SK-N-SH (cell line): ENCODE results near the gene TTC28. TPM values are rescaled to one million over a fixed set of nuclear protein-coding genes. Genes with fewer than 3 reads are reported as not detected.

Experiments used
- CTCF ChIA-PET: fragments of 300-600, 350-600 bp; formaldehyde crosslinking; extraction: SDS; loops from one replicate; lab custom pipeline; 2021; lab: Yijun Ruan, JAX
- POLR2A ChIA-PET: fragments of 350-600 bp; sonication (Branson Sonifier 250); formaldehyde crosslinking; extraction: SDS; loops from one replicate; lab custom pipeline; 2020; ENCODE audit warnings: antibody characterized with exemption, inconsistent platforms; lab: Yijun Ruan, JAX
- DNase-seq: peaks from one replicate; pipeline ENCODE4 v3.0.0; 2012
- H2AFZ ChIP-seq: fragments of 200-600 bp; sonication (generic); 2 replicates; pipeline ENCODE4 v1.8.1; 2016; ENCODE audit warnings: antibody characterized with exemption, mild to moderate bottlenecking, low read depth
- H3F3A ChIP-seq: fragments of 200-600 bp; sonication (generic); replicated peaks from 2 replicates; pipeline ENCODE3; 2016; ENCODE audit warnings: antibody characterized with exemption, mild to moderate bottlenecking; ENCODE audit not compliant: insufficient read depth
- H3K27ac ChIP-seq, 2 experiments: fragments of 200-500 bp in 1 of 2; fragments of 200-600 bp in 1 of 2; sonication (Bioruptor generic) in 1 of 2; sonication (generic), shearing (Covaris generic) in 1 of 2; 2 replicates each; pipeline versions ENCODE4 v1.5.1 to v1.6.1; 2014 to 2016; ENCODE audit warnings: low read depth in 2 of 2, inconsistent platforms in 1 of 2, low read length in 1 of 2, mild to moderate bottlenecking in 1 of 2, mixed read lengths in 1 of 2
- H3K27me3 ChIP-seq: fragments of 200-600 bp; sonication (generic), shearing (Covaris generic); 2 replicates; pipeline ENCODE4 v1.6.1; 2016; ENCODE audit warnings: mixed run types; ENCODE audit not compliant: insufficient read depth
- H3K36me3 ChIP-seq, 2 experiments: fragments of 200-500 bp in 1 of 2; fragments of 200-600 bp in 1 of 2; sonication (Bioruptor generic) in 1 of 2; sonication (generic) in 1 of 2; replicated peaks in 1 of 2; 2 replicates each; pipeline versions ENCODE3 to v1.5.1; 2014 to 2016; ENCODE audit warnings: low read length in 1 of 2, mild to moderate bottlenecking in 1 of 2; ENCODE audit not compliant: insufficient read depth in 2 of 2, control insufficient read depth in 1 of 2
- H3K4me1 ChIP-seq, 2 experiments: fragments of 200-500 bp in 1 of 2; fragments of 200-600 bp in 1 of 2; sonication (Bioruptor generic) in 1 of 2; sonication (generic), shearing (Covaris generic) in 1 of 2; 2 replicates each; pipeline versions ENCODE4 v1.5.1 to v1.6.1; 2014 to 2016; ENCODE audit warnings: low read depth in 1 of 2, low read length in 1 of 2, mixed run types in 1 of 2; ENCODE audit not compliant: insufficient read depth in 2 of 2, control insufficient read depth in 1 of 2
- H3K4me2 ChIP-seq: fragments of 200-600 bp; sonication (generic), shearing (Covaris generic); 2 replicates; pipeline ENCODE4 v1.6.1; 2017; ENCODE audit warnings: mixed run types
- H3K4me3 ChIP-seq, 2 experiments: fragments of 200-500 bp in 1 of 2; fragments of 200-600 bp in 1 of 2; sonication (Bioruptor generic) in 1 of 2; sonication (generic), shearing (Covaris generic) in 1 of 2; 2 replicates each; pipeline versions ENCODE4 v1.5.1 to v1.8.1; 2014 to 2016; ENCODE audit warnings: low read depth in 2 of 2, inconsistent platforms in 1 of 2, low read length in 1 of 2, mild to moderate bottlenecking in 1 of 2, mixed read lengths in 1 of 2, moderate library complexity in 1 of 2
- H3K79me2 ChIP-seq: fragments of 200-600 bp; sonication (generic); 2 replicates; pipeline ENCODE4 v1.8.1; 2017; ENCODE audit warnings: mild to moderate bottlenecking; ENCODE audit not compliant: insufficient read depth
- H3K9ac ChIP-seq: fragments of 200-600 bp; sonication (generic); 2 replicates; pipeline ENCODE4 v1.6.1; 2017; ENCODE audit warnings: mixed run types
- H3K9me2 ChIP-seq: fragments of 200-600 bp; sonication (generic); 2 replicates; pipeline ENCODE4 v1.6.1; 2017; ENCODE audit warnings: mixed run types
- H3K9me3 ChIP-seq: fragments of 200-600 bp; sonication (generic); 2 replicates; pipeline ENCODE4 v1.6.1; 2017; ENCODE audit warnings: mixed run types, mild to moderate bottlenecking, moderate library complexity
- H4K20me1 ChIP-seq: fragments of 200-600 bp; sonication (generic); 2 replicates; pipeline ENCODE4 v1.6.1; 2017; ENCODE audit warnings: mild to moderate bottlenecking, mixed run types; ENCODE audit not compliant: insufficient read depth
- EZH2phosphoT487 ChIP-seq: fragments of 200-600 bp; sonication (generic); IDR thresholded peaks from 2 replicates; pipeline ENCODE4 v1.6.1; 2017; ENCODE audit warnings: low read depth, mixed run types, mild to moderate bottlenecking, antibody characterized with exemption, moderate library complexity, borderline replicate concordance
- FOSL2 ChIP-seq: IDR thresholded peaks from 2 replicates; pipeline ENCODE4 v1.4.0; 2012; ENCODE audit warnings: low read depth, mild to moderate bottlenecking, moderate library complexity, borderline replicate concordance
- NRF1 ChIP-seq: IDR thresholded peaks from 2 replicates; pipeline ENCODE4 v1.6.1; 2012; ENCODE audit warnings: low read depth, mild to moderate bottlenecking, low read length
- RXRA ChIP-seq: IDR thresholded peaks from 2 replicates; pipeline ENCODE4 v1.4.0; 2012; ENCODE audit warnings: low read depth, mild to moderate bottlenecking, borderline replicate concordance
- SMC3 ChIP-seq: IDR thresholded peaks from 2 replicates; pipeline ENCODE4 v1.6.1; 2012; ENCODE audit warnings: low read depth, low read length, improper control_type of control experiment
- TAF1 ChIP-seq: IDR thresholded peaks from 2 replicates; pipeline ENCODE4 v1.6.1; 2012; ENCODE audit warnings: low read depth, mild to moderate bottlenecking, low read length, moderate library complexity, borderline replicate concordance
- TCF12 ChIP-seq: IDR thresholded peaks from 2 replicates; pipeline ENCODE4 v1.4.0; 2012
- TEAD4 ChIP-seq: IDR thresholded peaks from 2 replicates; pipeline ENCODE4 v1.4.0; 2012; ENCODE audit warnings: mild to moderate bottlenecking, borderline replicate concordance; ENCODE audit not compliant: insufficient read depth
- USF1 ChIP-seq: IDR thresholded peaks from 2 replicates; pipeline ENCODE4 v1.4.0; 2012; ENCODE audit warnings: low read depth, borderline replicate concordance
- WGBS: methylation state at CpG from one replicate; pipeline ENCODE4 v1.1.6; 2017; ENCODE audit warnings: low lambda C conversion rate; 5-methylcytosine and 5-hydroxymethylcytosine counted together
- polyA plus RNA-seq, 3 experiments: library from polyadenylated mRNA; depleted of rRNA; stranded (reverse); fragments of >200 nt; gene quantifications; 2 replicates each; pipeline ENCODE4 v1.2.3, GENCODE V29; 2012
- TF ChIP-seq, protein P1 (sequence below): IDR thresholded peaks from 2 replicates; pipeline ENCODE4; 2012
- TF ChIP-seq, protein P2 (sequence below): fragments of 150-350 bp; IDR thresholded peaks from 2 replicates; pipeline ENCODE4 v1.6.1; 2016; ENCODE audit warnings: mild to moderate bottlenecking, low read depth, low read length
- TF ChIP-seq, protein P3 (sequence below): IDR thresholded peaks from 2 replicates; pipeline ENCODE4 v1.4.0; 2012; ENCODE audit warnings: low read depth
- TF ChIP-seq, protein P4 (sequence below): fragments of 150-350 bp; IDR thresholded peaks from 2 replicates; pipeline ENCODE4 v1.6.1; 2017; ENCODE audit warnings: antibody characterized with exemption, low read length, low read depth, borderline replicate concordance
- TF ChIP-seq, protein P5 (sequence below): fragments of 200-600 bp; sonication (generic); IDR thresholded peaks from 2 replicates; pipeline ENCODE4 v1.6.1; 2017; ENCODE audit warnings: antibody characterized with exemption, mild to moderate bottlenecking, moderate library complexity

The TTC28 gene
- polyA plus RNA-seq, 1 of the 3 experiments (the other 2 are of a cell fraction) = 5.9 TPM

- Histone ChIP-seq H3K27ac (no peak overlapping the region), H3K4me3 (no peak overlapping the region), H3F3A (no peaks in the 10 kb centered on the region), H3K79me2 (no peaks in the 10 kb centered on the region), H3K36me3 (peaks cover 0 to 3% of the 10 kb centered on the region in 2 experiments), H3K9me2 (no peaks in the 10 kb centered on the region), H3K4me1 (no peaks in the 10 kb centered on the region; a peak in 2 of 4 replicates), H3K9ac (no peak overlapping the region), H4K20me1 (no peaks in the 10 kb centered on the region), H3K27me3 (no peaks in the 10 kb centered on the region), H3K9me3 (no peaks in the 10 kb centered on the region), H3K4me2 (no peak overlapping the region), H2AFZ (no peak overlapping the region)
- CTCF ChIA-PET = no interaction called here
- WGBS = 83% methylated on average over 1 of the region's 1 CpG
- TF ChIP-seq, protein P1, sequence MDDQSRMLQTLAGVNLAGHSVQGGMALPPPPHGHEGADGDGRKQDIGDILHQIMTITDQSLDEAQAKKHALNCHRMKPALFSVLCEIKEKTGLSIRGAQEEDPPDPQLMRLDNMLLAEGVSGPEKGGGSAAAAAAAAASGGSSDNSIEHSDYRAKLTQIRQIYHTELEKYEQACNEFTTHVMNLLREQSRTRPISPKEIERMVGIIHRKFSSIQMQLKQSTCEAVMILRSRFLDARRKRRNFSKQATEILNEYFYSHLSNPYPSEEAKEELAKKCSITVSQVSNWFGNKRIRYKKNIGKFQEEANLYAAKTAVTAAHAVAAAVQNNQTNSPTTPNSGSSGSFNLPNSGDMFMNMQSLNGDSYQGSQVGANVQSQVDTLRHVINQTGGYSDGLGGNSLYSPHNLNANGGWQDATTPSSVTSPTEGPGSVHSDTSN = no peak
- TF ChIP-seq NRF1 (no peak), RXRA (no peak), SMC3 (no peak), TCF12 (no peak), FOSL2 (no peak), EZH2phosphoT487 (no peak), TEAD4 (no peak), USF1 (no peak), TAF1 (no peak)
- TF ChIP-seq, protein P2, sequence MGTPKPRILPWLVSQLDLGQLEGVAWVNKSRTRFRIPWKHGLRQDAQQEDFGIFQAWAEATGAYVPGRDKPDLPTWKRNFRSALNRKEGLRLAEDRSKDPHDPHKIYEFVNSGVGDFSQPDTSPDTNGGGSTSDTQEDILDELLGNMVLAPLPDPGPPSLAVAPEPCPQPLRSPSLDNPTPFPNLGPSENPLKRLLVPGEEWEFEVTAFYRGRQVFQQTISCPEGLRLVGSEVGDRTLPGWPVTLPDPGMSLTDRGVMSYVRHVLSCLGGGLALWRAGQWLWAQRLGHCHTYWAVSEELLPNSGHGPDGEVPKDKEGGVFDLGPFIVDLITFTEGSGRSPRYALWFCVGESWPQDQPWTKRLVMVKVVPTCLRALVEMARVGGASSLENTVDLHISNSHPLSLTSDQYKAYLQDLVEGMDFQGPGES = no peak
- TF ChIP-seq, protein P3, sequence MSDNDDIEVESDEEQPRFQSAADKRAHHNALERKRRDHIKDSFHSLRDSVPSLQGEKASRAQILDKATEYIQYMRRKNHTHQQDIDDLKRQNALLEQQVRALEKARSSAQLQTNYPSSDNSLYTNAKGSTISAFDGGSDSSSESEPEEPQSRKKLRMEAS = no peak
- TF ChIP-seq, protein P4, sequence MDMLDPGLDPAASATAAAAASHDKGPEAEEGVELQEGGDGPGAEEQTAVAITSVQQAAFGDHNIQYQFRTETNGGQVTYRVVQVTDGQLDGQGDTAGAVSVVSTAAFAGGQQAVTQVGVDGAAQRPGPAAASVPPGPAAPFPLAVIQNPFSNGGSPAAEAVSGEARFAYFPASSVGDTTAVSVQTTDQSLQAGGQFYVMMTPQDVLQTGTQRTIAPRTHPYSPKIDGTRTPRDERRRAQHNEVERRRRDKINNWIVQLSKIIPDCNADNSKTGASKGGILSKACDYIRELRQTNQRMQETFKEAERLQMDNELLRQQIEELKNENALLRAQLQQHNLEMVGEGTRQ = no peak
- TF ChIP-seq, protein P5, sequence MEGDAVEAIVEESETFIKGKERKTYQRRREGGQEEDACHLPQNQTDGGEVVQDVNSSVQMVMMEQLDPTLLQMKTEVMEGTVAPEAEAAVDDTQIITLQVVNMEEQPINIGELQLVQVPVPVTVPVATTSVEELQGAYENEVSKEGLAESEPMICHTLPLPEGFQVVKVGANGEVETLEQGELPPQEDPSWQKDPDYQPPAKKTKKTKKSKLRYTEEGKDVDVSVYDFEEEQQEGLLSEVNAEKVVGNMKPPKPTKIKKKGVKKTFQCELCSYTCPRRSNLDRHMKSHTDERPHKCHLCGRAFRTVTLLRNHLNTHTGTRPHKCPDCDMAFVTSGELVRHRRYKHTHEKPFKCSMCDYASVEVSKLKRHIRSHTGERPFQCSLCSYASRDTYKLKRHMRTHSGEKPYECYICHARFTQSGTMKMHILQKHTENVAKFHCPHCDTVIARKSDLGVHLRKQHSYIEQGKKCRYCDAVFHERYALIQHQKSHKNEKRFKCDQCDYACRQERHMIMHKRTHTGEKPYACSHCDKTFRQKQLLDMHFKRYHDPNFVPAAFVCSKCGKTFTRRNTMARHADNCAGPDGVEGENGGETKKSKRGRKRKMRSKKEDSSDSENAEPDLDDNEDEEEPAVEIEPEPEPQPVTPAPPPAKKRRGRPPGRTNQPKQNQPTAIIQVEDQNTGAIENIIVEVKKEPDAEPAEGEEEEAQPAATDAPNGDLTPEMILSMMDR = no peak
- POLR2A ChIA-PET = no interaction called here
- DNase-seq = no peak
Observed at GRCh38 chr22:28477556-28477955, 202.1 kb downstream of the TTC28 start.
